ENCODE results near the gene ASB7. TPM values are rescaled to one million over a fixed set of nuclear protein-coding genes. Genes with fewer than 3 reads are reported as not detected.
A peak's percentile ranks its signal among the peaks of the same experiment; 100 is the strongest.

ASB7 gene, protein sequence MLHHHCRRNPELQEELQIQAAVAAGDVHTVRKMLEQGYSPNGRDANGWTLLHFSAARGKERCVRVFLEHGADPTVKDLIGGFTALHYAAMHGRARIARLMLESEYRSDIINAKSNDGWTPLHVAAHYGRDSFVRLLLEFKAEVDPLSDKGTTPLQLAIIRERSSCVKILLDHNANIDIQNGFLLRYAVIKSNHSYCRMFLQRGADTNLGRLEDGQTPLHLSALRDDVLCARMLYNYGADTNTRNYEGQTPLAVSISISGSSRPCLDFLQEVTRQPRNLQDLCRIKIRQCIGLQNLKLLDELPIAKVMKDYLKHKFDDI
- total RNA-seq: 10 to 100 TPM; 11.7 to 19.8 (median 14.2) TPM

DNA sequence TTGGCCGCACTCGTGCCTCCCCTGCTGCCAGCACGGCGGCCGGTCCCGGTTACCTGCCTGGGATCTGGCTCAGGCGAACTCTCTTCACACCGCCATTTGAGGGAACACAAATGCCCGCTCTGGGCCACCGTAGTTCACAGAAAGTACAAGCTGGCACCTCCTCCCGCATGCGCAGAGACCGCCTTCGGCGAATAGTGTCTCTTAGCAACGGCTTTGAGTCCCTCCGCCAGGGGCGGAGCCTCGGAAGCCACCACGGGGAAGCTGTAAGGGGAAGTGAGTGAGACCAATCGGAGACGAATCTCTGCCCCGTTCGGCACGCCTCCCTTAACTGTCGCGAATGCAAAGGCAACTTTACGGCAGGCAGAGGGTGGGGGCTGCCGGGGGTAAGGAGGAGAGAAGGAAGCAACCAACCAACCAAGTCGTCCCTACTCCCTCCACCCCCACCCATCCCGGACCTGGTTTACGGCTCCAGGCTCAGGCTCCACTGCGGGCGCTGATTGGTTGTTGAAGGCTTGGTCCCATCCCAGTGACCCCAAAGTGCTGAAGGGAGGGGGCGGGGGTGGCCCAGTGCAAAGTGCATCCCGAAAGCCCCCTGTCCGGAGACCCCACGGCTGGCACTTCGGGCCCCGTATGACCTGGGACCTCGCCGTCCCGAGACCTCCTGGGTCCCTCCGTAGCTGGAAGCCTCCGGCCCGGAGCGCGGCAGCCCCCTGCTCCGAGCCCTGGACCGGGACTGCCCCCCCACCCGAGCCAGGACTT is at the start of gene ASB7, which contains the start of gene LINS1:
Gene ASB7, plus strand, starts transcription at position 526 of the 759 bp plus-strand sequence. CDS start 9,628 bp downstream, outside the sequence.
Gene LINS1, minus strand, starts transcription at position 121 of the 759 bp plus-strand sequence. CDS start 21,342 bp downstream, outside the sequence.
- DNase-seq: peak; percentile 93 to 100
- Histone ChIP-seq H3K27me3 (no peaks in the 10 kb centered on the region), H3K9me3 (no peaks in the 10 kb centered on the region), H3K27ac (peak within 1 kb of the TSS; percentile 85 to 95 (median 92)), H3K36me3 (peaks cover 0 to 7% (median 0%) of the 10 kb centered on the region in 4 donors), H3K4me3 (peak within 1 kb of the TSS; percentile 87 to 99 (median 93)), H3K4me1 (peaks cover 20 to 30% (median 29%) of the 10 kb centered on the region in 4 donors)
- peak; percentile 98 to 100 for ATAC-seq (ENCODE audit: low FRiP score in 2 of 2)
- TF ChIP-seq, protein P1, sequence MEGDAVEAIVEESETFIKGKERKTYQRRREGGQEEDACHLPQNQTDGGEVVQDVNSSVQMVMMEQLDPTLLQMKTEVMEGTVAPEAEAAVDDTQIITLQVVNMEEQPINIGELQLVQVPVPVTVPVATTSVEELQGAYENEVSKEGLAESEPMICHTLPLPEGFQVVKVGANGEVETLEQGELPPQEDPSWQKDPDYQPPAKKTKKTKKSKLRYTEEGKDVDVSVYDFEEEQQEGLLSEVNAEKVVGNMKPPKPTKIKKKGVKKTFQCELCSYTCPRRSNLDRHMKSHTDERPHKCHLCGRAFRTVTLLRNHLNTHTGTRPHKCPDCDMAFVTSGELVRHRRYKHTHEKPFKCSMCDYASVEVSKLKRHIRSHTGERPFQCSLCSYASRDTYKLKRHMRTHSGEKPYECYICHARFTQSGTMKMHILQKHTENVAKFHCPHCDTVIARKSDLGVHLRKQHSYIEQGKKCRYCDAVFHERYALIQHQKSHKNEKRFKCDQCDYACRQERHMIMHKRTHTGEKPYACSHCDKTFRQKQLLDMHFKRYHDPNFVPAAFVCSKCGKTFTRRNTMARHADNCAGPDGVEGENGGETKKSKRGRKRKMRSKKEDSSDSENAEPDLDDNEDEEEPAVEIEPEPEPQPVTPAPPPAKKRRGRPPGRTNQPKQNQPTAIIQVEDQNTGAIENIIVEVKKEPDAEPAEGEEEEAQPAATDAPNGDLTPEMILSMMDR (IDR thresholded peaks at IDR 0.05): peak in 1 of 6 experiments; percentile 17
- TF ChIP-seq EP300 (IDR thresholded peaks at IDR 0.05): no peak
- TF ChIP-seq POLR2A (IDR thresholded peaks at IDR 0.05): peak in 2 of 4 donors; percentile 28 to 57
- peak; percentile 88 to 91 for TF ChIP-seq POLR2AphosphoS5 (IDR thresholded peaks at IDR 0.05)
- 0% methylated on average over 19 to 32 of the region's 51 CpGs for WGBS, 2 donors

DNA sequence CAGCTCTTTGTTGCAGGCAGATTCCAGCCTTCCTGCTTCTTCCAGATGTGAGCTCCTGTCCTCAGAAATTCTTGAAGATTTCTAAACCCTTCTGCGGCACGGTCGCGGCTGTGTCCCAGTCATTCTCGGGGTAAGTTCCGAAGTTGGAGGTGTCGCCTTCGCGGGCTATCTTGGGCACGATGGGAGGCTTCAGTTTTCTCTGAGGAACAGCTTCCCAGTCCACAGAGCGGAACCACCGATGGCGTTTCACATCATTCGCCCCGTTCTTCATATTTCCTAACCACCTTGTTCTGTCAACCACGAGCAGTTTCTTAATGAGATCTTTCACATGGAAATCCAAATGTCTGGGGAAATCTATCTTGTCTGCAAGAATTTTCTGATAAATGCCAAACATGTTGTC is 48.9 kb upstream of the ASB7 start:
- Histone ChIP-seq H3K9me3 (peaks cover 0 to 5% (median 0%) of the 10 kb centered on the region in 4 donors), H3K27me3 (no peaks in the 10 kb centered on the region), H3K4me3 (no peak overlapping the region), H3K36me3 (no peaks in the 10 kb centered on the region), H3K27ac (no peak overlapping the region), H3K4me1 (no peaks in the 10 kb centered on the region)
- DNase-seq (no peak), ATAC-seq (ENCODE audit: low FRiP score in 2 of 2) (no peak)
- WGBS, 2 donors: 85 to 91% methylated on average over 16 of the region's 16 CpGs
- no peak for TF ChIP-seq POLR2A (IDR thresholded peaks at IDR 0.05)
- TF ChIP-seq POLR2AphosphoS5 (IDR thresholded peaks at IDR 0.05): no peak
- no peak for TF ChIP-seq EP300 (IDR thresholded peaks at IDR 0.05)
- TF ChIP-seq, protein P1 (IDR thresholded peaks at IDR 0.05): no peak

DNA sequence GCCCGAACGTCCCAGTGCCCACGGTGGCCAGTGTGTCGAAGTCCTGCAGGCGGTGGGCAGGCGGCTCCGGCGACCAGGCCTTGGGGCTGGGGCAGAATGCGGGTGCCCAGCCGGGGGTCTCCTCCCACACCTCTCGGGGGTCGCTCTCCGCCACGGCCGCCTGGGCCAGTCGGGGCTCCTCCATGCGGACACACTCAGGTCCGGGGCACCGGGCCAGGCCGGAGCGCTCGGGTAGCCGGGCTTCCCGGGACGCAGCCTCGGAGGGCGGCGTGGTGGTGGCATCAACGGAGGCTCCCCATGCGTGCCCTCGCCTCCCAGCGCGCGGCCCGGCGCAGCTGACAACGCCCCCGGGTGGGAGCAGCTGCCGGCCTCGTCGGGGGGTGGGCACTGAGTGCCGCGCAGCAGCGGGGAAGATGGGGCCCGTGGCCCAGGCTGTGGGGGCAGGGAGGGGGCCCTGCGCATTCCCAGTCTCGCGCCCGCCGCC is 43.6 kb upstream of the ASB7 start:
- Histone ChIP-seq H3K36me3 (no peaks in the 10 kb centered on the region), H3K9me3 (peaks cover 0 to 5% (median 0%) of the 10 kb centered on the region in 4 donors), H3K27me3 (no peaks in the 10 kb centered on the region), H3K27ac (peak overlapping the region in 2 of 4 donors; percentile 12 to 38), H3K4me3 (no peak overlapping the region), H3K4me1 (peaks cover 0 to 4% (median 1%) of the 10 kb centered on the region in 4 donors)
- no peak for TF ChIP-seq POLR2A (IDR thresholded peaks at IDR 0.05)
- TF ChIP-seq, protein P1 (IDR thresholded peaks at IDR 0.05): no peak
- TF ChIP-seq POLR2AphosphoS5 (IDR thresholded peaks at IDR 0.05): no peak
- TF ChIP-seq EP300 (IDR thresholded peaks at IDR 0.05): no peak
- WGBS, 2 donors: 94 to 97% methylated on average over 11 to 39 of the region's 50 CpGs
- ATAC-seq (ENCODE audit: low FRiP score in 2 of 2) (peak in 1 of 2 donors; percentile 14), DNase-seq (peak in 1 of 2 donors; percentile 85)

DNA sequence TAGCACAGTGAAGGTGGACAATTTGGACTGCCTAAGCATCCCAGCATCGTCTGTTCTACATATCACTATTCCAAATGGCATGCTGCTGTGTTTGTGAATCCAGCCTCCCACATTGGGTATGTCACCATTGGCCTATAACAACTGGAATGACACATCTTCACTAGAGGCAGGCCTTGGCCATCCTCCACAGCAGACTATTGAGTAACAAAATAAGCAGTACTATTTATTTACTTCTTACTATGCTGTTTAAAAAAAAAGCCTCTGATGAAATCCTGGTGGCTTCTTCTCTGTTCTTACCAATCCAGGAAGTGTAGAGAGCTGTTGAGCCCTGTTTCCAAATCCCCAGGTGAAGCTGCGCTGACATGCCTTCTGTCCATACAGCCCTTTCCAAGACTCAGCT is 43.1 kb upstream of the ASB7 start:
- ATAC-seq (ENCODE audit: low FRiP score in 2 of 2) (peak; percentile 15 to 77), DNase-seq (no peak)
- TF ChIP-seq POLR2A (IDR thresholded peaks at IDR 0.05): no peak
- TF ChIP-seq EP300 (IDR thresholded peaks at IDR 0.05): no peak
- TF ChIP-seq POLR2AphosphoS5 (IDR thresholded peaks at IDR 0.05): no peak
- TF ChIP-seq, protein P1 (IDR thresholded peaks at IDR 0.05): no peak
- peaks cover 0 to 5% (median 0%) of the 10 kb centered on the region in 4 donors for H3K9me3 ChIP-seq
- H3K27me3 ChIP-seq: no peaks in the 10 kb centered on the region
- no peaks in the 10 kb centered on the region for H3K36me3 ChIP-seq
- peaks cover 0 to 4% (median 1%) of the 10 kb centered on the region in 4 donors for H3K4me1 ChIP-seq
- no peak overlapping the region for H3K4me3 ChIP-seq
- 89% methylated on average over 2 of the region's 2 CpGs for WGBS, 2 donors
- H3K27ac ChIP-seq: peak overlapping the region in 2 of 4 donors; percentile 12 to 38
